Retinal pigment epithelial cell (primary cell): ENCODE measurements around the gene CORT.
"Not testable (repeated sequence)": the region's sequence is repeated elsewhere in the genome, so short reads cannot be mapped to it uniquely, and the experiment has no call there.

Experiments used
- DNase-seq: peaks from one replicate; pipeline ENCODE4 v3.0.0-alpha.2; 2010; ENCODE audit warnings: low read depth
- H3K4me3 ChIP-seq: 2 replicates; pipeline ENCODE4 v1.5.1; 2011; ENCODE audit warnings: mild to moderate bottlenecking, low read length, control low read depth, moderate library complexity
- TF ChIP-seq, protein P1 (sequence below): conservative IDR thresholded peaks from 2 replicates; pipeline ENCODE4 v1.5.1; 2011; ENCODE audit warnings: low read depth, low read length, control low read depth, inconsistent platforms

Gene CORT

DNA sequence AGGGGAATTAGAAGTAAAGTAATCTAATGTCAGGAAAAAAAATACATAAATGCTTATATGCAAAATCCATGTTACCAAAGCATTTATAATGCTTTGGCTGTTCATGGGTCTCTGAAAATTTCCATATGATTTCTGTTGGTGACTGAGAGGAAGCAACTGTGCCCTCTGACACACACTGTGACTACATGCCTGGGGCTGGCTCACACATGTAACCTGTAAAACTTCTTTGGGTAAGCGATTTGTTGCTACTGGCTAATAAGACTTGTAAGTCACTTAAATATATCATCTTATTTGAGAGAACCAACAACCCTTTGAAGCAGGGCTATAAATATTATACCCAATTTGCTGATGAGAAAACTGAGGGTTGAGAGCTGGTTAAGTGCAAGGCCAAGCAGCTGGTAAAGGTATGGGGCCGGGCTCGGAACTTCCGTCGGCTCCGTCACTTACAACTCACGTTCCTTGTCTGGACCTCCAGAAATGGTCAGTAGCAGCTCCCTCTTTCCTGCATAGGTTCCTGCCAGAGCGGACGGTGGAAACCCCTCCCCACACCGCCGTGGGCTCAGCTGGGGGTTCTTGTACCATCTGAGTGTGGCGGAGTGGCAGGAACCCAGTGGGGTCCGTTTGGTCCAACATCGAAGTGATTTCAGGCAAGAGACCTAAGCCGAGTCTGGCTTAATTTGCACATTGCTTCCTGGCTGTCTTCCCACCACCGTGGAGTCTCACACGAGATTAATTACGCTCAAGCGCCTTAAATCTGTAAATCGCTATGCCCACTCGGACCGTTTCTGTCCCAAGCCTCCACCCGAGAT, 21.8 kb downstream of the CORT start:
- peak; percentile 26 for DNase-seq
- peak overlapping the region; percentile 80 for H3K4me3 ChIP-seq
- TF ChIP-seq, protein P1, sequence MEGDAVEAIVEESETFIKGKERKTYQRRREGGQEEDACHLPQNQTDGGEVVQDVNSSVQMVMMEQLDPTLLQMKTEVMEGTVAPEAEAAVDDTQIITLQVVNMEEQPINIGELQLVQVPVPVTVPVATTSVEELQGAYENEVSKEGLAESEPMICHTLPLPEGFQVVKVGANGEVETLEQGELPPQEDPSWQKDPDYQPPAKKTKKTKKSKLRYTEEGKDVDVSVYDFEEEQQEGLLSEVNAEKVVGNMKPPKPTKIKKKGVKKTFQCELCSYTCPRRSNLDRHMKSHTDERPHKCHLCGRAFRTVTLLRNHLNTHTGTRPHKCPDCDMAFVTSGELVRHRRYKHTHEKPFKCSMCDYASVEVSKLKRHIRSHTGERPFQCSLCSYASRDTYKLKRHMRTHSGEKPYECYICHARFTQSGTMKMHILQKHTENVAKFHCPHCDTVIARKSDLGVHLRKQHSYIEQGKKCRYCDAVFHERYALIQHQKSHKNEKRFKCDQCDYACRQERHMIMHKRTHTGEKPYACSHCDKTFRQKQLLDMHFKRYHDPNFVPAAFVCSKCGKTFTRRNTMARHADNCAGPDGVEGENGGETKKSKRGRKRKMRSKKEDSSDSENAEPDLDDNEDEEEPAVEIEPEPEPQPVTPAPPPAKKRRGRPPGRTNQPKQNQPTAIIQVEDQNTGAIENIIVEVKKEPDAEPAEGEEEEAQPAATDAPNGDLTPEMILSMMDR = no peak

DNA sequence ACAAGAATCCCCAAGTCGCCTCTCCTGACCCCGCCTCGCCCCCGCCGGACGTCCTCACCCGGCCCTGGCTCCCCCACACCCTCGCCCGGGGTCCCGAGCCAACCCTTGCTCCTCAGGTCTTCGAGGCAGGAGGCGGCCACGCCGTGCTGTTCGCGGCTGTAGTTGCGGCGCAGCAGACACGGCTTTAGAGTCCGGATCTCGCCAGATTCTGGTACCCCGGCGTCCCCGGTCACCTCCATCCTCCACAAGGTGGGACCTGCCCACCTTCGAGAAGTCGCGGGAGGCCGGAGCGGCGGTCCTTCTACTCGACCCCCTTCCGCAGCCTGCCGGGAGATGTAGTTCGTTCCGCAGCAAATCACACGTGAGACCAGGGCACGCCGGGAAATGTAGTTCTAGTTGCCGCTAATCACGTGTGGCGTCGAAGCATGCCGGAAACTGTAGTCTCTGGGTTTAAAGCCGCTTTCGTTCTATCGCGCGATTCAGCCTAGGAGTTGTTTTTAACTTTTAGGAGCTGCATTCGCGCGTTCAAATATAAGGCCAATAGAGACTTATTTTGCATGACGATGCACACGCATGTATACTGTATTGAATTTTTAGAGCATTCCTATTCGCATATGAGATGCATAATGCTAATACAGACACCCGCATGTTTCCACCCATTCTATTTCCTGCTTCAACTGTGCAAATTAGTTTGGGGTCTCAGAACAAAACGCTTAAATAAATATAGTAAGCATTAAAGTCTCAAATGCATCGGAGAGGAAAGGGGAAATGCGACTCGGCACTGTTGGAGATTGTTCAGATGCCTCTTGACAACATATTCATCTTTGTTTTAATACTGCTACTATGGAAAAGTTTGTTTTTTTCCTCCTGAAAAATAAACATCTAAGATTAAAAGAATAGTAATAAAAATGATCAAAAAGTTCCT, 22.7 kb downstream of the CORT start, which contains the start of gene DFFA:
DFFA (minus strand) TSS at position 310 of the 925 bp plus-strand sequence; CDS start at position 239, 71 bp downstream.
- TF ChIP-seq, protein P1 = no peak
- peak within 1 kb of the TSS; percentile 80 for H3K4me3 ChIP-seq
- peak; percentile 90 for DNase-seq

DNA sequence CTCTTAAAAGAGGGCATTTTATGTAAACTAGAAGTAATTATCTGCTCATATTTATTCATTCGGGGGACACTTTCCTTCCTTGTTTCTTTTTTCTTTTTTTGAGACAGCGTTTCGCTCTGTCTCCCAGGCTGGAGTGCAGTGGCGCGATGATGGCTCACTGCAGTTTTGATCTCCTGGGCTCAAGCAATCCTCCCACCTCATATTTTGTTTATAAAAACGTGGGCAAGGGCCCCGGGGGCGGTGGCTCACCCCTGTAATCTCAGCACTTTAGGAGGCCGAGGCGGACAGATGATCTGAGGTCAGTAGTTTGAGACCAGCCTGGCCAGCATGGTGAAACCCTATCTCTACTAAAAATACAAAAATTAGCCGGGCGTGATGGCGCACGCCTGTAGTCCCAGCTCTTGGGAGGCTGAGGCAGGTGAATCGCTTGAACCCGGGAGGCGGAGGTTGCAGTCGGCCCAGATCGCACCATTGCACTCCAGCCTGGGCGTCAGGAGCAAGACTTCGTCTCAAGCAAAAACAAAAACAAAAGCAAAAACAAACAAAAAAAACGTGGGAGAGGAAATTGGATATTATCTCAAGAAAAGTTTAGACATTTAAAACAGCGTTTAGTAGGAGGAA, 23.4 kb downstream of the CORT start:
- TF ChIP-seq, protein P1 = no peak
- DNase-seq = no peak

DNA sequence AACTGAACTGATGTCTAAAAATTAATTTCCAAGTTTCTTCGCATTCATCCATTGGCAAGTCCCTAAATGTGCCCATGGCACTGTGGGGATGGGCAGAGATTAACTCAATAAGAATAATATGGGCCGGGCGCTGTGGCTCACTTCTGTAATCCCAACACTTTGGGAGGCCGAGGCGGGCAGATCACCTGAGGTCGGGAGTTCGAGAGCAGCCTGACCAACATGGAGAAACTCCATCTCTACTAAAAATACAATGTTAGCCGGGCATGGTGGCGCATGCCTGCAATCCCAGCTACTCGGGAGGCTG, 24.4 kb downstream of the CORT start:
- DNase-seq = not testable (repeated sequence)
- H3K4me3 ChIP-seq = peak overlapping the region; percentile 98

More for the DNA sequence above, 23.4 kb downstream of the CORT start:
- H3K4me3 ChIP-seq = no peak overlapping the region

DNA sequence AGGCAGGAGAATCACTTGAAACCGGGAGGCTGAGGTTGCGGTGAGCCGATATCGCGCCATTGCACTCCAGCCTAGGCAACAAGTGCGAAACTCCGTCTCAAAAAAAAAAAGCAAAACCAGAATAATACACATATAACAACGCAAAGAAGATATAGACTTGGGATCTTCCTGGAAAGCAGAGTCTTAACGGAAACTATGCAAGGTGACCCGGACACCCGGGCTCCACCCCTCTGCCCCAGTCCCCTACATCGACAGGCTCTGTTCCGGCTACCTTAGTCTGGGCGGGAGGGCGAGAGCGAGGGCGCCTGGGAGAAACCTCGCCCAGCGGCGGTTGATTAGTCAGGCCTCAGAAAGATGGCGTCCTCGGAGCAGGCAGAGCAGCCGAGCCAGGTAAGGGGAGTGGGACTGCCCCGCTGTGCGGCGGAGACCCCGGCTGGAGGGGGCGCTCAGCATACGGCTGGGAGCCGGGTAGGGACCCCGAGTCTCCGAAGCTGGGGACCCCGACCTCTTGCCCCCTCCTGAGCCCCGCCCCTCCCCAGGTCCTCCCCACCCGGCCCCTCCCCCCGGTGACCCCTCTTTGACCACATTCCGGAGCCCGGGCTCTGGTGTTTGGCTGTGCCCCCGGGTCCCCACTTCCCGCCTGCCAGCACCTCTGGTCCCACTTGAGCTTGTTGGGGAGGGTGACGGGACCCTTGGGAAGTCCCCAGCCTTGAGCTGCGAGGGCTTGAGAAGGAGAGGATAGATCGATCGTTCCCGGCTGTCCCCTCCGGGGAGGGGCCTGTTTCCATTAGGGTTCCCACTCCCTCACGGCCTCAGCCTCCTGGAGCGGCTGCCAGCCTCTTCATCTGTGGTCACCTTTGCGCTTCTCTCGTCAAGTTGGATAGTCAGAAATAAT, 25.0 kb downstream of the CORT start, which contains the start of gene PEX14:
PEX14 (plus strand) TSS at position 338 of the 895 bp plus-strand sequence; CDS start at position 355, 17 bp downstream.
- H3K4me3 ChIP-seq = peak within 1 kb of the TSS; percentile 98
- peak; percentile 39 for DNase-seq
- TF ChIP-seq, protein P1 = no peak

DNA sequence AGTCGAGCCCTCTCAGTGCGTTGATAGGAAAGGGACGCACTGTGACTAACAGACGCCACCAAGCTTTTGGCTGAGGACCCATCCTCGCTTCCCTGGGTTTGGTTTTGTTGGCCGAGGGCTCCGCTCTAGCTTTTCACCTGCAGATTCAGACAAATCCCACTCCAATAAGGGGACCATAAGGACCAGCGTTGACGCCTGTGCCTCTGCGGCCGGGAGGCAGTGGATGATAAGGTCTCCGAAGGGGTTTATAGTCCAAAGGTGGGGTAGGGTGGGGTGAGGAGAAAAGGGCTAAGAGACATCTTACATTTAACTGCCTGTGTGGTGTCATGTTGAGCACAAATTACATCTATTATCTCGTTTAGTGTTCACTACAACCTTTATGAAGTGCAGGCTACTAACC, 25.7 kb downstream of the CORT start:
- peak overlapping the region; percentile 98 for H3K4me3 ChIP-seq
- TF ChIP-seq, protein P1 = no peak
- DNase-seq = no peak
